SKM-1 (cell line): ENCODE results near the gene TRPM6.
"Not testable (repeated sequence)": the region's sequence is repeated elsewhere in the genome, so short reads cannot be mapped to it uniquely, and the experiment has no call there.

Experiments used
- DNase-seq: peaks from one replicate; lab custom pipeline; 2025; ENCODE audit not compliant: unreplicated experiment; lab: John Stamatoyannopoulos, UW

TRPM6 gene

GRCh38 chr9:74887041-74887980, at the start of gene TRPM6:
TRPM6 (minus strand) TSS chr9:74887921; CDS start chr9:74887856, 65 bp downstream.
- DNase-seq: no peak

- DNase-seq: no peak
These were observed 47.3 kb upstream of the TRPM6 start for GRCh38 chr9:74935008-74935407.

GRCh38 chr9:74921737-74922136, 34.0 kb upstream of the TRPM6 start:
- DNase-seq: no peak

DNA sequence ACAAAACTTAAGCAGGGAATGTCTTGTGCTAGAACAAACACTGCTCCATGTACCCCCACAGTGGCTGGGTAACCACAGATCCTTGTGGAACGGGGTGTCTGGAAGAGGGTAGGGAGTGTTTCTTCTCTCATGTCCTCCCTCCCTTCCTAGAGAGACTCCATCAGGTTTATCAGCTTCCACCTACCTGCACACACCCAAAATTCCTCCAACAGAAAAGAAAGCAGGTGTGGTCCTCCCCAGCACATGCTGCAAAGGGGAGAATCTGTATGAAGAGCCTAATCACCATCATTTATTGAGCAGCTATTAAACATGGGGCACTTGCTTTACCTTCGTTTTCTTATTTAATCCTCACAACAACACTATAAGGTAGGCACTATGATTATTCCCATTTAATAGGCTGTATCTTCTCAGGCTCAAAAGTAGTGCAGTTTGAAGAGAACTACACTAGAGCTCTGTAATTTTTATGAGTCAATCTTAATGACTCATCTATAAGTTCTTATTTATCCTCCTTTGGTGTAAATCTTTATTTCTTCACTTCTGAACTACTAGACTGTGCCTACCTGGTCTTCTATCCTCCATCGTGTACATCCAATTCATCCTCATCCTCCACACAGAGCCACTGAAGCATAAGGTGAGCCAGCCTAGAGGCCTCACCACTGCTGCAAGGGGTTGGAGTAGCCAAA, 33.4 kb upstream of the TRPM6 start:
- no peak for DNase-seq

DNA sequence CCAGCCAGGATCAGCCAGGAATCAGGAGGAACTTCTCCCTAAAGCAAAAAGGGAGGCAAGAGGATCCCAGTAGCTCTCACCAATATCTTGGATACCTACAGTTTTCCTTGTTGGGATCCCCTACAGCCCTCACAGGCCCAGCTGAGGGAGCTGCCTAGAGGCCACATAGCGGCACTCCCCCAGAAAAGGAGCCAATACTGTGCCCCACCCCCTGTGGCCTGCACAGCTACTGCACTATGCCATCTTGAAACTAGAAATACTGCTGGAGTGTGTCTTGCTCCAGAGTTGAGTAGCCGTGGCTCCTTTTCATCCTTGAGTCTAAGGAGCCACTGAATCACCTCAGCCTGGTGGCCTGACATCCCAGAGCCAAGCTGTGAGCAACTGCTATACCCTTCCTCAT, 22.3 kb upstream of the TRPM6 start:
- DNase-seq: no peak

GRCh38 chr9:74908665-74909064, 20.9 kb upstream of the TRPM6 start:
- DNase-seq: no peak

GRCh38 chr9:74907085-74907484, 19.4 kb upstream of the TRPM6 start:
- no peak for DNase-seq

DNA sequence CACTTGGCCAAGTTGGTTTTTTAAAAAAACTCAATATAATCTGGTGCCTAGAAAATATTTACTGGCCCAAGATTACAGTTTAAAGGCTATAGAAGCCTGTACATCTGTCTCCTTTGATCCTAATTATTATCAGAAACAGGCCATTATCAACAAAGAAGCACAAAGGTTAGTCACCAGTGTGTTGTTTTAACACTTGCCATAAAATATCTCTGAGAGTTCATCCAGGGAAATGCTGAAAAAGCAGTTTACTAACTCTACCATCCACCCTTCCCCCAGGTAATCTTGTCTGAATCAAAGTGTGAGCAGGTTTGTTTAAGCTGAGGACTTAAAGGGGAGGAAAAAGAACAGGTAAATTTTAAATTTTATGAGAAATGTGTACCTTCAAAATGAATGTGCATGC, 13.3 kb upstream of the TRPM6 start:
- DNase-seq: no peak

- not testable (repeated sequence) for DNase-seq
These were observed 728 bp upstream of the TRPM6 start for GRCh38 chr9:74888449-74888848.

DNA sequence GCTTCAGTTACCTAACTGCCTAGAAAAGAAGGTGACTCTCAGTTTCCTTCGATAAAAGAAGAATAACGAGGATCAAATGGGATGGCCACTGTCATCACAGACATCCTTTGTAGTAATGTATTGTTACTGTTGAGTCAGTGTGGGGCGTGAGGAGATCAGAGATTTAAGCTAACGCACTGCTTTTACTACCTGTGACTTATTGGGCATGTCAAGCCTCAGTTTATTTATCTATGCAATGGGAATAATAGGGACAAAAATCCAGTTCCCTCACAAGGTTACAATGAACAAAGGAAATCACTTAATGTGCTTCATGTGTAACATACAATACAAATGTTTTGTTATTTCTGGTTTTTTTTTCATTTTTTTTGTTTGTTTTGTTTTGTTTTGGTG, 255 bp upstream of the TRPM6 start:
- no peak for DNase-seq

DNA sequence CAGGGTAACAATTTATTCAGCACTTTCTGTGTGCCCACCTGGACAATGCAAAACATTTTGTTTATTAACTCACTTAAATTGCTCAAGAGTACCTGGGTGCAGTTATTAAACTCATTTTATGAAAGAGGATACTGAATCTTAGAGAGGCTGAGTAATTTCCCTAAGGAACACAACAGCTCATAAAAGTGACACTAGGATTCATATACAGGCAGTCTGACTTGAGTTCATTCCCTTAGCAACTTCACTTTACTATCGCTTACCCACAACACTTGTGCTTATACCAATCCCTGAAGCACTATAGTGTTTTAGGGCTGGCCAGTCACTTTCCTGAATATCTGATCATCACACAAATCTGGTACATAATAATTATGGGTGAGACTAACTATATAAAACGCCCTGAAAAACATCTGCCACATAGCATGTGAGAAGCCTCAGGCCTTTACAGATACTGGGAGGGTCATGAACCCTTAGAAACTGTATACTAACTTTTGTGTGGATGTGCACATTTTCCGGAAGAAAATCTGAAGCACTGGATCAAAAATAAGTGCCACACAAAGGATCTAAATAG, 11.3 kb downstream of the TRPM6 start:
- DNase-seq: no peak

DNA sequence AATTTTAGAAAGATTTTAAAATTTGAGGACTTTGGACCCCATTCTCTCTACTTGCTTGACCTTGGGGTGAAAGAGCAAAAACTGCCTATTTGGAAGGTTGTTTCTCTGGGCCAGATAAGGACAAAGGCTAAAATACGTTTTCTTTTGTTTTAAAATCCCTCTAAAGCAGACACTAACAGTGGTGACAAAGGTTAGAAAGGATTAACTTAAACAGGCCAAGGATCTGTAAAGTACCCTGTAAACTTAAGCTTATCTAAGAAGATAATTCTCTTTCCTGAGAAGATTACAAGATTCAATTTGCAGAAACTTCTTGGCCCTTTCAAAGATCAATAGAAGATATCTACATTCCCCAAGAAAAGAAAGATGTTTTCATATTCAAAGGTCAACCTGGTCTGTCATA, 12.1 kb downstream of the TRPM6 start:
- DNase-seq: no peak

GRCh38 chr9:74874220-74874619, 13.5 kb downstream of the TRPM6 start:
- no peak for DNase-seq

- DNase-seq: no peak
These were observed 15.0 kb downstream of the TRPM6 start for GRCh38 chr9:74872619-74873233.

DNA sequence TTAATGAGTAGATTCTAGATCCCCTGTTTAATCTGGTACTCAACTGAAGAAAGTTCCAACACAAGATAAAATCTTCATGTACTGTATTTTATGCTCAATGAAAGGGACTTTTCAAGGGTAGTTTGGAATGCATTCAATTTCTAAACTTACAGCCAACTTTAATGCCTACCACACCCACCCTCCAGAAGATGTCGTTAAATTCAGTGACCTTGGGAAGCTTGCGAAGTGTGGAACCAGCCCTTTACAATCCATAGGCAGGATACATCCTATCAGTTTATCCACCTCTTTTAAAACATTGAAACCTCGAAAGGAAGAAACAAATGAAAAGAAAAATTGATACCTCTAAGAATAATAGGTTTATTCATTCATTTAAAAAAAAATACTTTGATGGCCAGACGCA, 20.2 kb downstream of the TRPM6 start:
- DNase-seq: no peak

- peak; percentile 41 for DNase-seq
These were observed 22.5 kb downstream of the TRPM6 start for GRCh38 chr9:74865177-74865576.

DNA sequence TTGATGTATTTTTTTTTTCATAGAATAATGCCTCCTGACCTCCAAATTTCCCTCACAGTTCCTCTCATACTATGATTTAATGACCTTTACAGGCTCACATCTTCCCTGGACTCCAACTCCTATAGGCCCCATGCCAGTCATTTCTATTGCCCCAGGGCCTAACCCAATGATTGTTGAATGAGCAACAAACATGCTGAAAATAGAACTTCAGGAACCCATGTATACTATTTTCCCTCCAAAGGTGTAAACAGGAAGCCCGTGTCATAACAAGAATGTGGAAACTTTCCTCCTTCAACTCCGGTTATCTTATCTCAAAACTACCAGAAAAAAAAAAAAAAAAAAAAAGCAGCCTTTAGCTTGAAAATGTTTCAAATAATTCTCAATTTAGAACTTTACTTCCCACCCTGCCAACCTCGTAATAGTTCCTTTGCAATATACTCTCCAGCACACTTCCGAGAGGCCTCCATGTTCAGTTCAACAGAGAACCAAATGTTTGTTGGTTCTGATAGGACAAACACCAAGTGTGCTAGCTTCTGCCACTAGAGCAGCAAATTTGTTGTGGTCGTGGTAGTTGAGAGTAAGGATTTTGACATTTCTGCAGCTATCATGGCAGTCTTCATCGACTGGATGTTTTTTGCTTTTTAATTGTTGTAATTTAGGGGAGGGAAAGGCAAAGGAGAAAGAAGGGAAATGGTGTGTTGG, 25.8 kb downstream of the TRPM6 start:
- DNase-seq: no peak

- DNase-seq: no peak
These were observed 26.6 kb downstream of the TRPM6 start for GRCh38 chr9:74861071-74861470.

DNA sequence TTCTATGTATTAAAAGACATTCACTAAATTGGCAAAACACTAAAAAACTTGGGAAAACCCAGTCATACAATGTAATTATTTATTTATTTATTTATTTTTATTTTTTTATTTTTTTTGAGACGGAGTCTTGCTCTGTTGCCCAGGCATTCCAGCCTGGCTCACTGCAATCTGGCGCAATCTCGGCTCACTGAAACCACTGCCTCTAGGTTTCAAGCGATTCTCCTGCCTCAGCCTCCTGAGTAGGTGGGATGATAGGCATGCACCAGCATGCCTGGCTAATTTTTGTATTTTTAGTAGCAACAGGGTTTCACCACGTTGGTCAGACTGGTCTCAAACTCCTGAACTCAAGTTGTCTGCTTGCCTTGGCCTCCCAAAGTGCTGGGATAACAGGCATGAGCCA, 27.5 kb downstream of the TRPM6 start:
- not testable (repeated sequence) for DNase-seq

- DNase-seq: no peak
These were observed 27.9 kb downstream of the TRPM6 start for GRCh38 chr9:74859786-74860185.
